ENCODE data around the gene PI3. TPM values are rescaled to one million over a fixed set of nuclear protein-coding genes. Genes with fewer than 3 reads are reported as not detected.

The PI3 gene
- total and polyA plus RNA-seq, 8 donors, result 0.40 to 1.9 (median 0.72) TPM; not detected in 3

DNA sequence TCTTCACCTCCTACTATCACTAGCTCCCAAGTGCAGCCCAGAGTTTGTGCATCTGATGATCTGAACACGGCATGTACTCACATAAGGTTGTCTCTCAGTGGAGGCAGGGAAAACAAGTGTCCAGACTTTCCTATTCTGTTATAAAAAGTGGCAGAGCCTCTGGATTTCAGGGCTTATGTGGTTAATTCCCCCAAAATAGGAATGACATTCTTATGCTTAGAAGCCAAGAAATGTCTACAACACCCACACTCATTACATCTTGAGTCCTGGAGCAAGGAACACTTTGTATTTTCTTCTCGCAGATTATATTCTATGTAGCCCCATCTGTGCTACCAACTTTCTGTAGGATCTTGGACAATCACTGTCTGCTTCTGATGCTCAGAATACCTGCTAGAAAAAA lies 18.6 kb downstream of the PI3 start:
- TF ChIP-seq CTCF (IDR thresholded peaks at IDR 0.05), result no peak
- no peak overlapping the region for H3K4me3 ChIP-seq
- no peaks in the 10 kb centered on the region for H3K27me3 ChIP-seq
- H3K36me3 ChIP-seq, result no peaks in the 10 kb centered on the region
- H3K4me1 ChIP-seq, result peaks cover 0 to 4% (median 0%) of the 10 kb centered on the region in 3 donors
- no peak overlapping the region for H3K27ac ChIP-seq
- intact Hi-C loops (cut with DNase I), result no loop called here
- FAIRE-seq (no peak), ATAC-seq (no peak), DNase-seq (no peak)
- no peaks in the 10 kb centered on the region for H3K9me3 ChIP-seq
- WGBS, 2 donors, result 84 to 93% methylated on average over 2 of the region's 2 CpGs

GRCh38 chr20:45206725-45207124 lies 32.0 kb downstream of the PI3 start, which contains the start of gene SEMG1:
SEMG1 (plus strand) TSS chr20:45207033; CDS start chr20:45207054, 21 bp downstream.
- Histone ChIP-seq H3K4me3 (no peak within 1 kb of the TSS), H3K4me1 (no peaks in the 10 kb centered on the region), H3K27ac (no peak within 1 kb of the TSS), H3K9me3 (no peaks in the 10 kb centered on the region), H3K27me3 (peaks cover 0 to 4% (median 0%) of the 10 kb centered on the region in 4 donors), H3K36me3 (no peaks in the 10 kb centered on the region)
- TF ChIP-seq CTCF (IDR thresholded peaks at IDR 0.05), result no peak
- DNase-seq (no peak), FAIRE-seq (no peak), ATAC-seq (no peak)
- intact Hi-C loops (cut with DNase I), result no loop called here
- 0 to 22% methylated on average over 1 of the region's 1 CpG for WGBS, 2 donors

GRCh38 chr20:45209924-45210323 lies 35.2 kb downstream of the PI3 start:
- WGBS, 2 donors, result 97 to 100% methylated on average over 1 of the region's 1 CpG
- Histone ChIP-seq H3K9me3 (no peaks in the 10 kb centered on the region), H3K27ac (no peak overlapping the region), H3K4me1 (no peaks in the 10 kb centered on the region), H3K4me3 (no peak overlapping the region), H3K27me3 (no peaks in the 10 kb centered on the region), H3K36me3 (no peaks in the 10 kb centered on the region)
- no peak for TF ChIP-seq CTCF (IDR thresholded peaks at IDR 0.05)
- no peak for DNase-seq
- no peak for ATAC-seq
- intact Hi-C loops (cut with DNase I), result no loop called here
- no peak for FAIRE-seq

- intact Hi-C loops (cut with DNase I), result no loop called here
- DNase-seq (no peak), FAIRE-seq (no peak), ATAC-seq (no peak)
- Histone ChIP-seq H3K36me3 (no peaks in the 10 kb centered on the region), H3K27ac (no peak overlapping the region), H3K9me3 (no peaks in the 10 kb centered on the region), H3K4me1 (no peaks in the 10 kb centered on the region), H3K4me3 (no peak overlapping the region), H3K27me3 (no peaks in the 10 kb centered on the region)
- TF ChIP-seq CTCF (IDR thresholded peaks at IDR 0.05), result no peak
Observed at GRCh38 chr20:45211569-45212474, 37.1 kb downstream of the PI3 start.

- FAIRE-seq (no peak), DNase-seq (no peak), ATAC-seq (no peak)
- Histone ChIP-seq H3K4me1 (no peaks in the 10 kb centered on the region), H3K27me3 (no peaks in the 10 kb centered on the region), H3K27ac (no peak overlapping the region), H3K36me3 (no peaks in the 10 kb centered on the region), H3K9me3 (no peaks in the 10 kb centered on the region), H3K4me3 (no peak overlapping the region)
- intact Hi-C loops (cut with DNase I), result no loop called here
- TF ChIP-seq CTCF (IDR thresholded peaks at IDR 0.05), result no peak
- 74 to 78% methylated on average over 3 of the region's 3 CpGs for WGBS, 2 donors
Observed at GRCh38 chr20:45212836-45213235, 38.1 kb downstream of the PI3 start.
